Bronchial epithelial cell (primary cell): ENCODE measurements around the gene CLSTN1. TPM values are rescaled to one million over a fixed set of nuclear protein-coding genes. Genes with fewer than 3 reads are reported as not detected.

Experiments used
- DNase-seq: peaks from one replicate; pipeline ENCODE4 v3.0.0-alpha.2; 2010; ENCODE audit warnings: low read depth
- FAIRE-seq: peaks from 2 replicates; lab custom pipeline; 2011; peaks lifted over from hg19 to GRCh38; lab: Jason Lieb, UNC
- H3K27me3 ChIP-seq: 2 replicates; pipeline ENCODE4 v1.5.1; 2011; ENCODE audit warnings: low read length; ENCODE audit not compliant: control insufficient read depth, insufficient read depth
- H3K36me3 ChIP-seq: 2 replicates; pipeline ENCODE4 v1.5.1; 2011; ENCODE audit warnings: low read length; ENCODE audit not compliant: control insufficient read depth, insufficient read depth
- H3K4me3 ChIP-seq: 2 replicates; pipeline ENCODE4 v1.5.1; 2011; ENCODE audit warnings: mild to moderate bottlenecking, low read depth, low read length, control low read depth
- total RNA-seq: library from RNA; depleted of rRNA; stranded (reverse); fragments of >200 nt; gene quantifications from 2 replicates; pipeline ENCODE4 v1.2.1, GENCODE V29; 2014
- TF ChIP-seq, protein P1 (sequence below): IDR thresholded peaks from 2 replicates; pipeline ENCODE4 v1.5.1; 2011; ENCODE audit warnings: mild to moderate bottlenecking, moderate library complexity, low read length, control low read depth, inconsistent platforms; ENCODE audit not compliant: insufficient read depth, severe bottlenecking

The CLSTN1 gene
- total RNA-seq, 1 donor from 2014 or later = 142 TPM

- H3K27me3 ChIP-seq = no peaks in the 10 kb centered on the region
- TF ChIP-seq, protein P1, sequence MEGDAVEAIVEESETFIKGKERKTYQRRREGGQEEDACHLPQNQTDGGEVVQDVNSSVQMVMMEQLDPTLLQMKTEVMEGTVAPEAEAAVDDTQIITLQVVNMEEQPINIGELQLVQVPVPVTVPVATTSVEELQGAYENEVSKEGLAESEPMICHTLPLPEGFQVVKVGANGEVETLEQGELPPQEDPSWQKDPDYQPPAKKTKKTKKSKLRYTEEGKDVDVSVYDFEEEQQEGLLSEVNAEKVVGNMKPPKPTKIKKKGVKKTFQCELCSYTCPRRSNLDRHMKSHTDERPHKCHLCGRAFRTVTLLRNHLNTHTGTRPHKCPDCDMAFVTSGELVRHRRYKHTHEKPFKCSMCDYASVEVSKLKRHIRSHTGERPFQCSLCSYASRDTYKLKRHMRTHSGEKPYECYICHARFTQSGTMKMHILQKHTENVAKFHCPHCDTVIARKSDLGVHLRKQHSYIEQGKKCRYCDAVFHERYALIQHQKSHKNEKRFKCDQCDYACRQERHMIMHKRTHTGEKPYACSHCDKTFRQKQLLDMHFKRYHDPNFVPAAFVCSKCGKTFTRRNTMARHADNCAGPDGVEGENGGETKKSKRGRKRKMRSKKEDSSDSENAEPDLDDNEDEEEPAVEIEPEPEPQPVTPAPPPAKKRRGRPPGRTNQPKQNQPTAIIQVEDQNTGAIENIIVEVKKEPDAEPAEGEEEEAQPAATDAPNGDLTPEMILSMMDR = no peak
- peaks cover 1% of the 10 kb centered on the region for H3K36me3 ChIP-seq
- H3K4me3 ChIP-seq = no peak overlapping the region
- DNase-seq (no peak), FAIRE-seq (no peak)
These were observed 127.0 kb downstream of the CLSTN1 start for GRCh38 chr1:9696793-9697192.

DNA sequence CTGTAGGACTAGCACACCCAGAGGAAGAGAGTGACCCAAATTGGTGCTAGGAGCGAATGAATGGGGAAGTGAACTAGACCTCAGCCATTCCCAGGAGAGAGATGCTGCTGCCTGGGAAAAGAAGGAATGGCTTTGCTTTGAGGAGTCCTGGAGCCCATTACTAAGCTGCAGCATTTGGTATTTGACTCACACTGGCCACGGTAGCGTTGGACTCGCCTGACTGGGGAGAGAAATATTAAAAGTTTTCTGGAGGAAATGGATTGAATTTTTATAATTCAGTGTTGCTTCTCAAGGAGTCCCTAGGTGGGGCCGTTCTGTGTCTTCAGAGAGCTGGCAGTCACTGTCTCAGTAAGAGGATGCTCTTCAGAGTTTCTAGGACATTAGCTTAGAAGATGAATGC, 132.1 kb downstream of the CLSTN1 start:
- TF ChIP-seq, protein P1 = no peak
- peak; percentile 7 for FAIRE-seq
- DNase-seq = no peak

DNA sequence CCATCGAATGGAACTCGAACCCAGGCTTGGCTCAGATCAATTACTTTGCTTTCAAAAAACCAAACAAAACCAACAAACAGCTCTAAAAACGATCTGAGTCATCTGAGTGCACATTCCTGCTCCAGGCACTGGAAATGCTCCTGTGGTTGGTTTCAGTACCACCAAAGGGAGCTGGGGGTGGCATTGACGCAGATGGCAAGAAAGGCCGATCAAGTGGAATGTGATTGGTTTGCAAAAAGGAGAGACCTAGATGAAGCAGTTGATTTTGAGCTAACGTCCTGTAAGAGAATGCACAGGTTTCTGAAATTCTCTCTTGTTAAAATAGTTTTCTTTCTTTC, 132.7 kb downstream of the CLSTN1 start:
- Histone ChIP-seq H3K4me3 (no peak overlapping the region), H3K27me3 (no peaks in the 10 kb centered on the region), H3K36me3 (peaks cover 1% of the 10 kb centered on the region)
- FAIRE-seq = no peak
- no peak for DNase-seq
- TF ChIP-seq, protein P1 = no peak

More for the DNA sequence above, 132.1 kb downstream of the CLSTN1 start:
- Histone ChIP-seq H3K27me3 (no peaks in the 10 kb centered on the region), H3K36me3 (peaks cover 1% of the 10 kb centered on the region), H3K4me3 (no peak overlapping the region)

DNA sequence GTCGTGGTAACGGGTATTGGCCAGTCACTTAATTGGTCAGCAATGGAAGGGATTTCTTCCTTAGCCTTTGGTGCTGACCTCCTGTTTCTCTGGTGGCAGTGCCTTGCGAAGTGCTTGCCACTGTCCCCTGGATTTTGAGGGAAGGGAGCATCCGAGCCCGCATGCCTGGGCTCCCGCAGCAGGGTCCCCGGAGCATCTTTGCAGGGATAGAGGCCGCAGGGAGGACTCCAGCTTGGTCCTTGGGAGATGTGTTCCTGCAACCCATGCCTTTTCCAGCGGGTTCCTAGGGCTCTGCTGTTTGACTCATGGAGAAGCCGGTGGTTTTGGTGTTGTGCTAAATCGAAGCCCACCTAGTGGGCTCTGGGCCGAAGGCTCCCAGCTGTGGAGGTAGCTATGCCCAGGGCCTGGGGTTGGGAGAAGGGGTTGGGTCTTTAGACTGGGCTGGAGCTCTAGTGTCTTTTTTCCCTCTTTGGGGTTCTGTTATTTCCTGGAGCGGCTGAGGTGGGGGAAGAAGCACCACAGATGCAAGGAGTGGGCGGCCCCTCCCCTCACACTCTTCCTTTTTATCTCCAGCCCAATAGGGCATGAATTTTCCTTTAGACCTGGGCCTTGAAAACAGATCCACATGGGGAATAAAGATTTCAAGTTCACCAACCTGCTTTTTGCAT, 133.2 kb downstream of the CLSTN1 start:
- Histone ChIP-seq H3K4me3 (peak overlapping the region; percentile 56), H3K27me3 (no peaks in the 10 kb centered on the region), H3K36me3 (peaks cover 1% of the 10 kb centered on the region)
- DNase-seq (no peak), FAIRE-seq (no peak)
- TF ChIP-seq, protein P1 = no peak

DNA sequence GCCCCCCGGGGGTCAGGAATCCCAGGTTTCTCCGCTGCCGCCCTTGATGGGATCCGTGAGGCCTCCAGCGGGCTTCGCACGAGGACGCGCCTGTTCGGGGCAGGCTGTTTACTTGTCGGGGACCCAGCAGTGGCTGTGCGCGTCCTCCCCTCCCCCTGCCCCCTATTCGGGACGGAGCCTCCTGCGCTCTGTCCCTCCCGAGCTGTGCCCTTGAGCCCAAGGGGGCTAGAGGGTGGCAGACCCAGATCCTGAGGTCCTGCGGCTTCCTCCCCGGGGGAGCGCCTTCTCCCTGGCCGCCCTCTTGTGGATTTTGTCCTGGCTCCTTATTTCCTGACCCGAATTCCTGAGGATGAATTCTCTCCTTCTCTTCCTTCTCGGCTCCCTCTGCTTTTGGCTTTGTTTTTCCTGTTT, 133.8 kb downstream of the CLSTN1 start:
- H3K27me3 ChIP-seq = no peaks in the 10 kb centered on the region
- FAIRE-seq (no peak), DNase-seq (no peak)
- peak overlapping the region; percentile 56 for H3K4me3 ChIP-seq
- TF ChIP-seq, protein P1 = peak; percentile 25
- H3K36me3 ChIP-seq = peaks cover 1% of the 10 kb centered on the region
